ENCODE measurements around the gene EXOC4. TPM values are rescaled to one million over a fixed set of nuclear protein-coding genes. Genes with fewer than 3 reads are reported as not detected.

The EXOC4 gene
- total and polyA plus RNA-seq, 2 donors (not counting 3 experiments of a cell fraction or from before 2014, with no cell fraction given): 20.3 to 73.1 TPM

DNA sequence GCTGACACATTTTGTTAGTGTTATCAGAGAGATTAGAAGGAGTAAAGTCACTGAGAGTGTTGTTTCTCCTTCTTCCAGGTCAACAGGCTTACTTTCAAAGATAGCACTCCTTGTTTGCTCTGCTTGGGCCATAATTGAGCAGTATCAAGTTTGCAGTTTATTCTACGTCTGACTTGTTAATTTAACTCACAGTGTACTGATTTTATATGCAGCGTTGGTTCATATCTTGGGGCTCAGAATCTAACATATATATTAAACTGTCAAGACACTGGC lies 430.2 kb downstream of the EXOC4 start:
- ChIA-PET POLR2A (no interaction called here), CTCF (no interaction called here)
- FAIRE-seq (no peak), DNase-seq (ENCODE audit: low read depth, low spot score) (no peak)
- dilution Hi-C loops (cut with MboI; ENCODE audit: extremely low pct_ligation_motif_present, low sequenced_read_pairs): no loop called here
- H2AFZ ChIP-seq (ENCODE audit: low read depth, low read length): no peak overlapping the region
- H3K27me3 ChIP-seq (ENCODE audit: control insufficient read depth in 2 of 2, insufficient read depth in 2 of 2, low read length in 2 of 2): no peaks in the 10 kb centered on the region
- H3K79me2 ChIP-seq (ENCODE audit: control insufficient read depth, insufficient read depth, low read length): no peaks in the 10 kb centered on the region
- H3K4me2 ChIP-seq (ENCODE audit: insufficient read depth, low read length): no peak overlapping the region
- no peaks in the 10 kb centered on the region for H3K36me3 ChIP-seq (ENCODE audit: control insufficient read depth in 2 of 2, extremely low read depth in 1 of 2, insufficient read depth in 2 of 2, low read length in 2 of 2)
- no peak overlapping the region for H3K9ac ChIP-seq (replicated peaks; ENCODE audit: extremely low read depth, insufficient read depth, low read length)
- intact Hi-C loops (cut with micrococcal nuclease): no loop called here
- no peak overlapping the region for H3K4me3 ChIP-seq (replicated peaks in 1 of 3; ENCODE audit: insufficient read depth in 1 of 3, low read depth in 1 of 3, low read length in 3 of 3)
- TF ChIP-seq MYC (IDR thresholded peaks at IDR 0.05; ENCODE audit: low read depth, low read length): no peak
- TF ChIP-seq, protein P1, sequence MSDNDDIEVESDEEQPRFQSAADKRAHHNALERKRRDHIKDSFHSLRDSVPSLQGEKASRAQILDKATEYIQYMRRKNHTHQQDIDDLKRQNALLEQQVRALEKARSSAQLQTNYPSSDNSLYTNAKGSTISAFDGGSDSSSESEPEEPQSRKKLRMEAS (IDR thresholded peaks at IDR 0.05; ENCODE audit: insufficient read depth, insufficient read length): no peak
- TF ChIP-seq, protein P2, sequence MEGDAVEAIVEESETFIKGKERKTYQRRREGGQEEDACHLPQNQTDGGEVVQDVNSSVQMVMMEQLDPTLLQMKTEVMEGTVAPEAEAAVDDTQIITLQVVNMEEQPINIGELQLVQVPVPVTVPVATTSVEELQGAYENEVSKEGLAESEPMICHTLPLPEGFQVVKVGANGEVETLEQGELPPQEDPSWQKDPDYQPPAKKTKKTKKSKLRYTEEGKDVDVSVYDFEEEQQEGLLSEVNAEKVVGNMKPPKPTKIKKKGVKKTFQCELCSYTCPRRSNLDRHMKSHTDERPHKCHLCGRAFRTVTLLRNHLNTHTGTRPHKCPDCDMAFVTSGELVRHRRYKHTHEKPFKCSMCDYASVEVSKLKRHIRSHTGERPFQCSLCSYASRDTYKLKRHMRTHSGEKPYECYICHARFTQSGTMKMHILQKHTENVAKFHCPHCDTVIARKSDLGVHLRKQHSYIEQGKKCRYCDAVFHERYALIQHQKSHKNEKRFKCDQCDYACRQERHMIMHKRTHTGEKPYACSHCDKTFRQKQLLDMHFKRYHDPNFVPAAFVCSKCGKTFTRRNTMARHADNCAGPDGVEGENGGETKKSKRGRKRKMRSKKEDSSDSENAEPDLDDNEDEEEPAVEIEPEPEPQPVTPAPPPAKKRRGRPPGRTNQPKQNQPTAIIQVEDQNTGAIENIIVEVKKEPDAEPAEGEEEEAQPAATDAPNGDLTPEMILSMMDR (IDR thresholded peaks at IDR 0.05; ENCODE audit: extremely low read depth in 1 of 2, insufficient read depth in 1 of 2, low read depth in 1 of 2, low read length in 2 of 2): no peak
- no peak for TF ChIP-seq EZH2 (IDR thresholded peaks at IDR 0.05; ENCODE audit: borderline replicate concordance, low read depth, low read length, severe bottlenecking)
- no peak for TF ChIP-seq JUN (IDR thresholded peaks at IDR 0.05; ENCODE audit: borderline replicate concordance, insufficient read depth, insufficient read length, low read depth)
- no peak for TF ChIP-seq POLR2AphosphoS5 (IDR thresholded peaks at IDR 0.05; ENCODE audit: insufficient read depth, low read depth, low read length)
- TF ChIP-seq FOS (IDR thresholded peaks at IDR 0.05; ENCODE audit: borderline replicate concordance, insufficient read depth, low read length): no peak
- TF ChIP-seq GATA2 (IDR thresholded peaks at IDR 0.05; ENCODE audit: insufficient read depth, insufficient read length, low read depth, low read length): no peak
- no peak for TF ChIP-seq POLR2A (IDR thresholded peaks at IDR 0.05; ENCODE audit: low read depth, low read length)
- no peaks in the 10 kb centered on the region for H3K9me1 ChIP-seq (replicated peaks; ENCODE audit: control insufficient read depth, extremely low read depth, insufficient read depth, low read length)
- no peaks in the 10 kb centered on the region for H4K20me1 ChIP-seq (replicated peaks; ENCODE audit: control insufficient read depth, extremely low read depth, insufficient read depth, low read length)
- BruUV-seq (replicated peaks): no TSS peak
- H3K27ac ChIP-seq (ENCODE audit: insufficient read depth, low read depth, low read length): no peak overlapping the region
- H3K4me1 ChIP-seq (ENCODE audit: control insufficient read depth, extremely low read depth, insufficient read depth, low read length): no peaks in the 10 kb centered on the region
- H3K9me3 ChIP-seq (replicated peaks; ENCODE audit: control insufficient read depth, insufficient read depth, low read length): no peaks in the 10 kb centered on the region
